HepG2 (cell line): ENCODE measurements around the gene LRRC45. TPM values are rescaled to one million over a fixed set of nuclear protein-coding genes. Genes with fewer than 3 reads are reported as not detected.

Source experiments
- AGO1 ChIP-seq: fragments of 200-400 bp; formaldehyde crosslinking; IDR thresholded peaks from 2 replicates; pipeline ENCODE4 v1.6.1; 2017; ENCODE audit warnings: mild to moderate bottlenecking, low read depth, low read length, moderate library complexity; ENCODE audit not compliant: poor library complexity, severe bottlenecking
- FOXC1 ChIP-seq: sonication (generic); formaldehyde crosslinking; IDR thresholded peaks from 2 replicates; pipeline ENCODE4 v1.8.0; 2022; ENCODE audit warnings: mild to moderate bottlenecking, missing genetic modification reagents, borderline replicate concordance
- KDM5A ChIP-seq: fragments of 200-600 bp; sonication (generic); IDR thresholded peaks from 2 replicates; pipeline ENCODE4 v1.7.0; 2018; ENCODE audit warnings: antibody characterized with exemption, mild to moderate bottlenecking, low read length, borderline replicate concordance
- KDM5B ChIP-seq: sonication (generic); formaldehyde crosslinking; IDR thresholded peaks from 2 replicates; pipeline ENCODE4 v1.4.0; 2020; ENCODE audit warnings: missing genetic modification reagents, mild to moderate bottlenecking, borderline replicate concordance
- KMT2A ChIP-seq: sonication (generic); formaldehyde crosslinking; IDR thresholded peaks from 2 replicates; pipeline ENCODE4 v1.4.0; 2020; ENCODE audit warnings: missing genetic modification reagents
- MEF2D ChIP-seq: sonication (generic); formaldehyde crosslinking; IDR thresholded peaks from 2 replicates; pipeline ENCODE4 v1.5.1; 2020; ENCODE audit warnings: mild to moderate bottlenecking, missing genetic modification reagents
- MTF2 ChIP-seq: sonication (generic); formaldehyde crosslinking; IDR thresholded peaks from 2 replicates; pipeline ENCODE4 v1.5.0; 2020; ENCODE audit warnings: missing genetic modification reagents, borderline replicate concordance
- PAF1 ChIP-seq: IDR thresholded peaks from 2 replicates; pipeline ENCODE4 v1.6.1; 2016; ENCODE audit warnings: missing genetic modification reagents, missing compliant biosample characterization
- PHF20 ChIP-seq: sonication (generic); formaldehyde crosslinking; IDR thresholded peaks from 2 replicates; pipeline ENCODE4 v1.5.0; 2020; ENCODE audit warnings: mild to moderate bottlenecking, missing genetic modification reagents
- RBAK ChIP-seq: sonication (generic); formaldehyde crosslinking; IDR thresholded peaks from 2 replicates; pipeline ENCODE4 v1.5.1; 2020; ENCODE audit warnings: mild to moderate bottlenecking, missing genetic modification reagents
- SRSF4 ChIP-seq: fragments of 200-400 bp; formaldehyde crosslinking; IDR thresholded peaks from one replicate; pipeline ENCODE4 v1.6.1; 2018; ENCODE audit warnings: mild to moderate bottlenecking, low read depth, low read length, moderate library complexity; ENCODE audit not compliant: poor library complexity, severe bottlenecking
- ZHX2 ChIP-seq, 2 experiments: sonication (generic) in 1 of 2; formaldehyde crosslinking in 1 of 2; IDR thresholded peaks; 2 replicates each; pipeline versions ENCODE4 v1.6.1 to v1.9.0; 2014 to 2022; ENCODE audit warnings: antibody characterized with exemption in 1 of 2, borderline replicate concordance in 1 of 2, inconsistent platforms in 1 of 2, low read depth in 1 of 2, missing genetic modification reagents in 1 of 2
- ZNF281 ChIP-seq: sonication (generic); formaldehyde crosslinking; IDR thresholded peaks from 2 replicates; pipeline ENCODE4 v1.4.0; 2020; ENCODE audit warnings: missing genetic modification reagents, borderline replicate concordance
- ZNF512B ChIP-seq: sonication (generic); formaldehyde crosslinking; IDR thresholded peaks from 2 replicates; pipeline ENCODE4 v1.5.1; 2020; ENCODE audit warnings: missing genetic modification reagents, mild to moderate bottlenecking, borderline replicate concordance
- ZNF589 ChIP-seq: sonication (generic); formaldehyde crosslinking; conservative IDR thresholded peaks from 2 replicates; pipeline ENCODE4 v1.8.0; 2022; ENCODE audit warnings: mild to moderate bottlenecking, moderate library complexity, missing genetic modification reagents
- ZNF891 ChIP-seq: sonication (generic); formaldehyde crosslinking; IDR thresholded peaks from 2 replicates; pipeline ENCODE4 v1.5.0; 2020; ENCODE audit warnings: mild to moderate bottlenecking, missing genetic modification reagents
- polyA plus RNA-seq, 8 experiments: library from polyadenylated mRNA; depleted of rRNA in 3 of 8; stranded (reverse) in 7 of 8; unstranded in 1 of 8; fragments of >200 nt; fragmentation: Illumina TruSeq in 4 of 8; extraction: Trizol in 4 of 8; gene quantifications; 2 replicates each; pipeline versions ENCODE4 v1.2.1 to v1.2.3, GENCODE V29; 2011 to 2016; ENCODE audit warnings: low read depth in 4 of 8, missing spikeins in 1 of 8, mixed read lengths in 1 of 8; ENCODE audit not compliant: insufficient read depth in 1 of 8
- total RNA-seq, 5 experiments: library from RNA; depleted of rRNA; stranded (reverse); fragments of >200 nt; fragmentation: Illumina TruSeq; extraction: Trizol; gene quantifications; 2 replicates each; pipeline ENCODE4 v1.2.3, GENCODE V29; 2016; ENCODE audit warnings: low read depth in 1 of 5

LRRC45 gene
- total and polyA plus RNA-seq, 2 of the 13 experiments (the other 11 are each of a cell fraction or from before 2014, with no cell fraction given): 11.6 to 48.1 TPM

- TF ChIP-seq ZHX2 (IDR thresholded peaks at IDR 0.05; ENCODE audit: low read depth) (peak; percentile 28; the same call in 1 of the 2 replicates), ZHX2 (CRISPR knock-in tag; IDR thresholded peaks at IDR 0.05; ENCODE audit: borderline replicate concordance) (no peak; the same call in 1 of the 2 replicates), PAF1 (CRISPR knock-in tag) (no peak; the same call in none of the 2 replicates), MEF2D (peak; percentile 54), MTF2 (CRISPR knock-in tag) (no peak; the same call in 1 of the 2 replicates), RBAK (CRISPR knock-in tag) (no peak), KMT2A (peak; percentile 82), ZNF281 (CRISPR knock-in tag) (peak; percentile 93), ZNF589 (peak; percentile 23; the same call in 1 of the 2 replicates), AGO1 (peak; percentile 58), ZNF512B (CRISPR knock-in tag) (peak; percentile 14; the same call in 1 of the 2 replicates), KDM5A (no peak; the same call in 1 of the 2 replicates), KDM5B (peak; percentile 85), SRSF4 (peak; percentile 95), FOXC1 (CRISPR knock-in tag) (no peak), PHF20 (peak; percentile 41), ZNF891 (CRISPR knock-in tag) (no peak; the same call in 1 of the 2 replicates)
Measured at GRCh38 chr17:82000803-82001570, 22.1 kb upstream of the LRRC45 start (continued).
